Loucy (cell line): ENCODE measurements around the gene CSF3.
A peak's percentile ranks its signal among the peaks of the same experiment; 100 is the strongest.

Experiments
- H2AFZ ChIP-seq: fragments of 200-600 bp; sonication (generic); 2 replicates; pipeline ENCODE4 v1.6.0; 2016; ENCODE audit warnings: antibody characterized with exemption, mild to moderate bottlenecking, low read length, moderate library complexity
- H3F3A ChIP-seq: fragments of 200-600 bp; 2 replicates; pipeline ENCODE4 v1.6.0; 2016; ENCODE audit warnings: antibody characterized with exemption, low read depth, mild to moderate bottlenecking
- H3K27me3 ChIP-seq: fragments of 200-600 bp; sonication (generic); 2 replicates; pipeline ENCODE4 v1.6.1; 2014; ENCODE audit warnings: low read length, mild to moderate bottlenecking; ENCODE audit not compliant: insufficient read depth, poor library complexity, severe bottlenecking
- H3K36me3 ChIP-seq: fragments of 200-600 bp; sonication (generic); 2 replicates; pipeline ENCODE4 v1.6.1; 2016; ENCODE audit warnings: low read length; ENCODE audit not compliant: insufficient read depth
- H3K4me1 ChIP-seq: fragments of 200-600 bp; sonication (generic); 2 replicates; pipeline ENCODE4 v1.5.1; 2014; ENCODE audit warnings: low read length, mild to moderate bottlenecking; ENCODE audit not compliant: insufficient read depth, poor library complexity, severe bottlenecking
- H3K4me2 ChIP-seq: fragments of 200-600 bp; sonication (generic); 2 replicates; pipeline ENCODE4 v1.6.0; 2014; ENCODE audit warnings: antibody characterized with exemption, low read length, low read depth, mild to moderate bottlenecking; ENCODE audit not compliant: poor library complexity, severe bottlenecking
- H3K4me3 ChIP-seq: fragments of 200-600 bp; sonication (generic); 2 replicates; pipeline ENCODE4 v1.5.1; 2014; ENCODE audit warnings: low read length, mild to moderate bottlenecking, mixed read lengths; ENCODE audit not compliant: poor library complexity, severe bottlenecking
- H3K79me2 ChIP-seq: fragments of 200-600 bp; sonication (generic); 2 replicates; pipeline ENCODE4 v1.6.1; 2014; ENCODE audit warnings: low read length; ENCODE audit not compliant: insufficient read depth
- H3K9ac ChIP-seq: fragments of 200-600 bp; sonication (generic); 2 replicates; pipeline ENCODE4 v1.6.0; 2014; ENCODE audit warnings: mild to moderate bottlenecking, low read depth, low read length, moderate library complexity; ENCODE audit not compliant: poor library complexity, severe bottlenecking
- H3K9me2 ChIP-seq: fragments of 200-600 bp; sonication (generic); replicated peaks from 2 replicates; pipeline ENCODE4 v1.6.1; 2016; ENCODE audit warnings: low read depth, low read length, mixed read lengths
- H3K9me3 ChIP-seq: fragments of 200-600 bp; sonication (generic); 2 replicates; pipeline ENCODE4 v1.6.1; 2014; ENCODE audit warnings: mild to moderate bottlenecking, antibody characterized with exemption, low read length, low read depth; ENCODE audit not compliant: insufficient read depth
- H4K20me1 ChIP-seq: fragments of 200-600 bp; sonication (generic); 2 replicates; pipeline ENCODE4 v1.6.0; 2014; ENCODE audit warnings: antibody characterized with exemption, low read length, mild to moderate bottlenecking; ENCODE audit not compliant: insufficient read depth, poor library complexity, severe bottlenecking
- EZH2phosphoT487 ChIP-seq: fragments of 200-600 bp; IDR thresholded peaks from 2 replicates; pipeline ENCODE4 v1.6.1; 2018; ENCODE audit warnings: antibody characterized with exemption, mild to moderate bottlenecking, moderate library complexity, borderline replicate concordance
- TF ChIP-seq, protein P1 (sequence below): fragments of 200-600 bp; sonication (generic); conservative IDR thresholded peaks from 2 replicates; pipeline ENCODE4 v1.5.1; 2014; ENCODE audit warnings: mild to moderate bottlenecking, antibody characterized with exemption, low read length

The CSF3 gene

DNA sequence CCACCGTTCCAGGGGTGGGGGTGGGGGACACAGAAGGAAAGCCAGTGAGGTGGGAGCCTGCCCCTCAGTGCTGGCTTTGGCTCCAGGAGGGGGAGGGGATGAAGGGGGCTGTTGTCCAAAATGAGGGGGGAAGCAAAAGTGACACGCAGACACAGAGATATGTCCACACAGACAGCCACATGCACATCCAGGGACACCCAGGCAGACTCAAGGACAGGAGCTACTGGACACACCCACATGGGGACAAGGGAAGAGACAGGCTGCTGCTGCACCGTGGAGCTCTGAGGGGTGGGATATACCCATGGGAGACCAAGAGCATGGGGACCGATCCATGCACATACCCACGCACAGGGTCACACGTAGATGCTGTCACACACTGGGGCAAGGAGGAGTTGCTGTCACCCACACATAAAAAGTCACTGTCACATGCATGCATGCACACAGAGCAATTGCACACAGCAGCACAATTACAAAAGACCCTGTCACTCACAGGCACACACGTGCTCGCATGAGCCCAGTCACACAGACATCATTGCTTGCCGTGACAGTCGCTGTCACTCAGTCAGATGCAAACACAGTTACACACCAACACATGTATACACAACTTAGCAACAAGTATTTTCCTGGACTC, 48.8 kb downstream of the CSF3 start:
- Histone ChIP-seq H3K4me3 (peak overlapping the region; percentile 96), H4K20me1 (no peaks in the 10 kb centered on the region), H3K79me2 (peaks cover 22% of the 10 kb centered on the region), H3F3A (no peaks in the 10 kb centered on the region), H2AFZ (peak overlapping the region; percentile 98; the same call in 1 of the 2 replicates), H3K9ac (peak overlapping the region; percentile 91), H3K9me3 (no peaks in the 10 kb centered on the region), H3K36me3 (no peaks in the 10 kb centered on the region), H3K4me2 (peak overlapping the region; percentile 81), H3K4me1 (peaks cover 51% of the 10 kb centered on the region), H3K9me2 (no peaks in the 10 kb centered on the region), H3K27me3 (no peaks in the 10 kb centered on the region)
- TF ChIP-seq, protein P1, sequence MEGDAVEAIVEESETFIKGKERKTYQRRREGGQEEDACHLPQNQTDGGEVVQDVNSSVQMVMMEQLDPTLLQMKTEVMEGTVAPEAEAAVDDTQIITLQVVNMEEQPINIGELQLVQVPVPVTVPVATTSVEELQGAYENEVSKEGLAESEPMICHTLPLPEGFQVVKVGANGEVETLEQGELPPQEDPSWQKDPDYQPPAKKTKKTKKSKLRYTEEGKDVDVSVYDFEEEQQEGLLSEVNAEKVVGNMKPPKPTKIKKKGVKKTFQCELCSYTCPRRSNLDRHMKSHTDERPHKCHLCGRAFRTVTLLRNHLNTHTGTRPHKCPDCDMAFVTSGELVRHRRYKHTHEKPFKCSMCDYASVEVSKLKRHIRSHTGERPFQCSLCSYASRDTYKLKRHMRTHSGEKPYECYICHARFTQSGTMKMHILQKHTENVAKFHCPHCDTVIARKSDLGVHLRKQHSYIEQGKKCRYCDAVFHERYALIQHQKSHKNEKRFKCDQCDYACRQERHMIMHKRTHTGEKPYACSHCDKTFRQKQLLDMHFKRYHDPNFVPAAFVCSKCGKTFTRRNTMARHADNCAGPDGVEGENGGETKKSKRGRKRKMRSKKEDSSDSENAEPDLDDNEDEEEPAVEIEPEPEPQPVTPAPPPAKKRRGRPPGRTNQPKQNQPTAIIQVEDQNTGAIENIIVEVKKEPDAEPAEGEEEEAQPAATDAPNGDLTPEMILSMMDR = no peak
- TF ChIP-seq EZH2phosphoT487 = no peak

DNA sequence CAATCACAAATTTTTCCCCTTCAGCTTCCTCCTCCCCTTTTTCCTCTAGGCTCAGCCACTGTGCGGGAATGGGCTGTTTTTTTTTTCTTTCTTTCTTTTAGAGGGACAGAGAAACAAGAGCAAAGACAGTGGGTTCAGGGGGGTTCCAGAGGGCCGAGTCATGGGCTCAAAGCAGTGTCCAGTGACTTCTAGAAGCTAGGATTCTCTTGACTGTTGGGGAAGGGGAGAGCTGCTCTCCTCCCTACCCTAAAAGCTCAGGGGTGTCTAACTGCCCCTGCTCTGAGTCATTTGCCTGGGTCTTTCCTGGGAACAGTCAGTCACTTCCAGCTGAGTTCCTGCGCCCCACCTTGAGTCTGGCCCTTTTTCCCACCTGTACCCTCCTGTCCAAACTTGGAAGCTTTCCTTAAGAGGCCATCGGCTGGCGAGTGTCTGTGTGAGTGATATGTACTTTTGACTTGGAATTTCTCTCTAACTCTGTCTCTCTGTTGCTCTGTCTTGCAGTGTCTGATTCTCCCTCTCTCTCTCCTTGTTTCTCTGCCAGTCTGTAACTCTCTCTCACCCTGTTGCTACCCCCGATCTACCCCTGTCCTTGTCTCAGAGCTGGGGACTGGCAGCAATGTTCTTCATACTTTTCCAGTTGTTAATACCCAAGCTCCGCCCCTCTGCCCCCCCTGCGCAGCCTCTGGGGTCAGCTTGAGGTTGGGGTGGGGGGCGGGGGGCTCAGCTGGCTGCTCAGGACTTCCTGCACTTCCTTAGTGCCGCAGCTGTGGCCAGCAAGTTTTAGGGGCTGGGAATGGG, 49.9 kb downstream of the CSF3 start:
- no peaks in the 10 kb centered on the region for H3F3A ChIP-seq
- no peaks in the 10 kb centered on the region for H3K9me2 ChIP-seq
- H3K9ac ChIP-seq = peak overlapping the region; percentile 60
- H3K4me3 ChIP-seq = peak overlapping the region; percentile 96
- H3K9me3 ChIP-seq = no peaks in the 10 kb centered on the region
- H3K4me1 ChIP-seq = peaks cover 63% of the 10 kb centered on the region
- no peak for TF ChIP-seq EZH2phosphoT487
- TF ChIP-seq, protein P1 = no peak
- H3K27me3 ChIP-seq = no peaks in the 10 kb centered on the region
- peak overlapping the region; percentile 81 for H3K4me2 ChIP-seq
- peaks cover 33% of the 10 kb centered on the region for H3K79me2 ChIP-seq
- no peaks in the 10 kb centered on the region for H3K36me3 ChIP-seq
- H4K20me1 ChIP-seq = no peaks in the 10 kb centered on the region
- H2AFZ ChIP-seq = no peak overlapping the region

DNA sequence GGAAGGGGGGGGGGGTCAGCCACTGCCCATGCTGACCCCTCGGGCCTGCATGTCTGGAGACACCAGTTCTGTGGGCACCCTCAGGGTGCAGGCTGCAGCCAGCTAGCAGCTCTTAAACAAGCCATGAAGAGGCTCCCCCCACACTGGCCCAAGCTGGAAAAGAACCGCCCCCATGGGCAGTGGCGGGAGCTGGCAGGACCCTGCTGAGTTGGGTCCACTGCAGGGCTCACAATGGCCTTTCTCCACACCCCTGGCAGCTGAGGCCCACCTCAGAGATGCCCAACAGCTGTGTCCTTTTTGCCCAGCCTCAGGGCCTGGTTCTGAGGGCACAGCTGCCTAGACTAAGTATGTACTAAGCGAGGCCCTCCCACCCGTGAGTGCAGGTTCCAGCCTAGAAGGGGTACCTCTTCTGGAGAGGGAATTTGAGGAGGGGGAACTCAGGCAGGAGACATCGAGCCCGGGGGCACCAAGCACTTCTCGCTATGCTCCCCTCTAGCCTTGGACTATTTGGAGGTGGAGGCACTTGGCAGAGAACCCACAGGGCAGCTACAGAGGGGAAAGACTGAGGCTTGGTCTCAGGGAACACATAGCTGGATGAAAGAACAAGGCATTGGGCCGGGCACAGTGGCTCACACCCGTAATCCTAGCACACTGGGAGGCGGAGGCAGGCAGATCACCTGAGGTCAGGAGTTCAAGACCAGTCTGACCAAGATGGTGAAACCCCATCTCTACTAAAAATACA, 50.7 kb downstream of the CSF3 start:
- no peak overlapping the region for H2AFZ ChIP-seq
- TF ChIP-seq EZH2phosphoT487 = no peak
- TF ChIP-seq, protein P1 = no peak
- peaks cover 37% of the 10 kb centered on the region for H3K79me2 ChIP-seq
- H3K4me2 ChIP-seq = peak overlapping the region; percentile 81
- no peaks in the 10 kb centered on the region for H3K9me2 ChIP-seq
- H3F3A ChIP-seq = no peaks in the 10 kb centered on the region
- H3K4me1 ChIP-seq = peaks cover 71% of the 10 kb centered on the region
- no peaks in the 10 kb centered on the region for H3K27me3 ChIP-seq
- H3K9ac ChIP-seq = peak overlapping the region; percentile 60
- H3K9me3 ChIP-seq = no peaks in the 10 kb centered on the region
- peak overlapping the region; percentile 96 for H3K4me3 ChIP-seq
- H3K36me3 ChIP-seq = no peaks in the 10 kb centered on the region
- no peaks in the 10 kb centered on the region for H4K20me1 ChIP-seq
